ENCODE data around the gene ABCC4.

The ABCC4 gene

GRCh38 chr13:94972262-94972661 lies 329.0 kb downstream of the ABCC4 start:
- DNase-seq = no peak

All from NCI-H1105 (cell line).